Muscle of leg (tissue), 11 donors: Measurements from ENCODE around the gene TLE4. TPM values are rescaled to one million over a fixed set of nuclear protein-coding genes. Genes with fewer than 3 reads are reported as not detected.
A peak's percentile ranks its signal among the peaks of the same experiment; 100 is the strongest.
"Not testable (repeated sequence)": the region's sequence is repeated elsewhere in the genome, so short reads cannot be mapped to it uniquely, and the experiment has no call there.

Experiments used
- DNase-seq: peaks from one replicate; pipeline ENCODE4 v3.0.0; 2013
- H3K27ac ChIP-seq: one replicate; pipeline ENCODE4 v1.5.1; 2013; ENCODE audit warnings: mild to moderate bottlenecking, low read length, control low read depth
- H3K27me3 ChIP-seq: one replicate; pipeline ENCODE4 v1.6.1; 2013; ENCODE audit warnings: low read length; ENCODE audit not compliant: control insufficient read depth, insufficient read depth
- H3K36me3 ChIP-seq: one replicate; pipeline ENCODE4 v1.6.1; 2013; ENCODE audit warnings: low read length; ENCODE audit not compliant: control insufficient read depth, insufficient read depth
- H3K4me1 ChIP-seq: one replicate; pipeline ENCODE4 v1.6.1; 2013; ENCODE audit warnings: low read length; ENCODE audit not compliant: control insufficient read depth, insufficient read depth
- H3K4me3 ChIP-seq: one replicate; pipeline ENCODE4 v1.5.1; 2013; ENCODE audit warnings: low read length, control low read depth
- H3K9me3 ChIP-seq: replicated peaks from 2 replicates; pipeline ENCODE4 v1.6.1; 2013; ENCODE audit warnings: low read depth, low read length; ENCODE audit not compliant: control insufficient read depth
- WGBS: methylation state at CpG from one replicate; pipeline ENCODE4 v1.1.5; 2013; ENCODE audit warnings: missing lambda C conversion rate; ENCODE audit not compliant: insufficient coverage; 5-methylcytosine and 5-hydroxymethylcytosine counted together
- polyA plus RNA-seq, 8 donors: library from polyadenylated mRNA; unstranded; fragments of 120-200 nt; gene quantifications; one replicate each; pipeline versions ENCODE4 v1.2.1 to v1.2.3, GENCODE V29; 2013; ENCODE audit warnings: inconsistent platforms in 1 of 8, low replicate concordance in 1 of 8; ENCODE audit not compliant: insufficient read length in 8 of 8, insufficient read depth in 1 of 8
- total RNA-seq: library from RNA; stranded (reverse); fragments of 120-200 nt; gene quantifications from one replicate; pipeline ENCODE4 v1.2.4, GENCODE V29; 2013

Gene TLE4
- total and polyA plus RNA-seq, 9 donors, result 16.5 to 22.0 (median 17.7) TPM

GRCh38 chr9:79651251-79651795, 79.6 kb downstream of the TLE4 start:
- Histone ChIP-seq H3K27me3 (no peaks in the 10 kb centered on the region), H3K36me3 (peaks cover 4% of the 10 kb centered on the region), H3K27ac (no peak overlapping the region), H3K9me3 (no peaks in the 10 kb centered on the region), H3K4me3 (no peak overlapping the region), H3K4me1 (no peaks in the 10 kb centered on the region)
- 52% methylated on average over 4 of the region's 10 CpGs for WGBS
- no peak for DNase-seq

- Histone ChIP-seq H3K27me3 (no peaks in the 10 kb centered on the region), H3K27ac (no peak overlapping the region), H3K36me3 (peaks cover 8% of the 10 kb centered on the region), H3K4me1 (no peaks in the 10 kb centered on the region), H3K4me3 (no peak overlapping the region), H3K9me3 (no peaks in the 10 kb centered on the region)
- no peak for DNase-seq
- 100% methylated on average over 1 of the region's 3 CpGs for WGBS
Observed at GRCh38 chr9:79652598-79652997, 80.8 kb downstream of the TLE4 start.

GRCh38 chr9:79654591-79655382, 83.0 kb downstream of the TLE4 start:
- not testable (repeated sequence) for H3K9me3 ChIP-seq, H3K4me3 ChIP-seq, DNase-seq, H3K27ac ChIP-seq, H3K36me3 ChIP-seq, H3K4me1 ChIP-seq, H3K27me3 ChIP-seq
- 98% methylated on average over 6 of the region's 13 CpGs for WGBS

GRCh38 chr9:79655551-79655950, 83.8 kb downstream of the TLE4 start:
- Histone ChIP-seq H3K36me3 (peaks cover 8% of the 10 kb centered on the region), H3K4me1 (no peaks in the 10 kb centered on the region), H3K27ac (no peak overlapping the region), H3K27me3 (no peaks in the 10 kb centered on the region), H3K4me3 (no peak overlapping the region), H3K9me3 (no peaks in the 10 kb centered on the region)
- no peak for DNase-seq

- no peak overlapping the region for H3K4me3 ChIP-seq
- H3K36me3 ChIP-seq, result peaks cover 8% of the 10 kb centered on the region
- H3K4me1 ChIP-seq, result no peaks in the 10 kb centered on the region
- no peaks in the 10 kb centered on the region for H3K9me3 ChIP-seq
- no peak for DNase-seq
- no peak overlapping the region for H3K27ac ChIP-seq
- H3K27me3 ChIP-seq, result no peaks in the 10 kb centered on the region
- no CpG with 5 or more reads among the region's 5 CpGs for WGBS
Observed at GRCh38 chr9:79656169-79656568, 84.4 kb downstream of the TLE4 start.

- Histone ChIP-seq H3K4me3 (no peak overlapping the region), H3K36me3 (peaks cover 4% of the 10 kb centered on the region), H3K27me3 (no peaks in the 10 kb centered on the region), H3K4me1 (peaks cover 5% of the 10 kb centered on the region), H3K9me3 (no peaks in the 10 kb centered on the region), H3K27ac (no peak overlapping the region)
- DNase-seq, result no peak
- WGBS, result no CpG with 5 or more reads among the region's 2 CpGs
Observed at GRCh38 chr9:79657891-79658290, 86.1 kb downstream of the TLE4 start.

- no CpG with 5 or more reads among the region's 3 CpGs for WGBS
- no peak for DNase-seq
- Histone ChIP-seq H3K27ac (no peak overlapping the region), H3K27me3 (no peaks in the 10 kb centered on the region), H3K36me3 (peaks cover 4% of the 10 kb centered on the region), H3K4me3 (no peak overlapping the region), H3K4me1 (peaks cover 12% of the 10 kb centered on the region), H3K9me3 (no peaks in the 10 kb centered on the region)
Observed at GRCh38 chr9:79658926-79659325, 87.2 kb downstream of the TLE4 start.

GRCh38 chr9:79660615-79661014, 88.8 kb downstream of the TLE4 start:
- H3K36me3 ChIP-seq, result peaks cover 4% of the 10 kb centered on the region
- no peaks in the 10 kb centered on the region for H3K27me3 ChIP-seq
- H3K4me3 ChIP-seq, result no peak overlapping the region
- H3K4me1 ChIP-seq, result peaks cover 20% of the 10 kb centered on the region
- WGBS, result 100% methylated on average over 1 of the region's 7 CpGs
- DNase-seq, result no peak
- no peak overlapping the region for H3K27ac ChIP-seq
- no peaks in the 10 kb centered on the region for H3K9me3 ChIP-seq

- Histone ChIP-seq H3K4me1 (peaks cover 20% of the 10 kb centered on the region), H3K4me3 (no peak overlapping the region), H3K9me3 (no peaks in the 10 kb centered on the region), H3K27me3 (no peaks in the 10 kb centered on the region), H3K36me3 (peaks cover 4% of the 10 kb centered on the region), H3K27ac (no peak overlapping the region)
- no peak for DNase-seq
- no CpG with 5 or more reads among the region's 2 CpGs for WGBS
Observed at GRCh38 chr9:79661279-79661678, 89.5 kb downstream of the TLE4 start.

- WGBS, result no CpG with 5 or more reads among the region's 5 CpGs
- peak overlapping the region; percentile 7 for H3K27ac ChIP-seq
- H3K9me3 ChIP-seq, result no peaks in the 10 kb centered on the region
- peak; percentile 21 for DNase-seq
- no peak overlapping the region for H3K4me3 ChIP-seq
- peaks cover 20% of the 10 kb centered on the region for H3K4me1 ChIP-seq
- no peaks in the 10 kb centered on the region for H3K27me3 ChIP-seq
- H3K36me3 ChIP-seq, result peaks cover 3% of the 10 kb centered on the region
Observed at GRCh38 chr9:79661886-79662536, 90.2 kb downstream of the TLE4 start.
